Duodenal mucosa (tissue), 2 donors: ENCODE measurements around the gene GABRE.

Experiments used
- H3K27ac ChIP-seq: one replicate; pipeline ENCODE4 v1.7.0; 2013; ENCODE audit warnings: low read depth, low read length
- H3K27me3 ChIP-seq, 2 donors: one replicate each; pipeline ENCODE4 v1.7.0; 2013; ENCODE audit warnings: low read length in 2 of 2, control low read depth in 1 of 2; ENCODE audit not compliant: insufficient read depth in 2 of 2, control insufficient read depth in 1 of 2
- H3K36me3 ChIP-seq, 2 donors: one replicate each; pipeline ENCODE4 v1.7.0; 2013; ENCODE audit warnings: low read length in 2 of 2, control low read depth in 1 of 2; ENCODE audit not compliant: insufficient read depth in 2 of 2, control insufficient read depth in 1 of 2
- H3K4me1 ChIP-seq, 2 donors: one replicate each; pipeline ENCODE4 v1.7.0; 2013; ENCODE audit warnings: low read length in 2 of 2, control low read depth in 1 of 2; ENCODE audit not compliant: insufficient read depth in 2 of 2, control insufficient read depth in 1 of 2
- H3K4me3 ChIP-seq, 2 donors: one replicate each; pipeline ENCODE4 v1.7.0; 2013; ENCODE audit warnings: low read length in 2 of 2, low read depth in 1 of 2
- H3K9ac ChIP-seq, 2 donors: one replicate each; pipeline ENCODE4 v1.7.0; 2013; ENCODE audit warnings: low read length in 2 of 2, low read depth in 1 of 2
- H3K9me3 ChIP-seq, 2 donors: one replicate each; pipeline ENCODE4 v1.7.0; 2013; ENCODE audit warnings: low read length in 2 of 2, control low read depth in 1 of 2; ENCODE audit not compliant: control insufficient read depth in 1 of 2

GABRE gene, protein sequence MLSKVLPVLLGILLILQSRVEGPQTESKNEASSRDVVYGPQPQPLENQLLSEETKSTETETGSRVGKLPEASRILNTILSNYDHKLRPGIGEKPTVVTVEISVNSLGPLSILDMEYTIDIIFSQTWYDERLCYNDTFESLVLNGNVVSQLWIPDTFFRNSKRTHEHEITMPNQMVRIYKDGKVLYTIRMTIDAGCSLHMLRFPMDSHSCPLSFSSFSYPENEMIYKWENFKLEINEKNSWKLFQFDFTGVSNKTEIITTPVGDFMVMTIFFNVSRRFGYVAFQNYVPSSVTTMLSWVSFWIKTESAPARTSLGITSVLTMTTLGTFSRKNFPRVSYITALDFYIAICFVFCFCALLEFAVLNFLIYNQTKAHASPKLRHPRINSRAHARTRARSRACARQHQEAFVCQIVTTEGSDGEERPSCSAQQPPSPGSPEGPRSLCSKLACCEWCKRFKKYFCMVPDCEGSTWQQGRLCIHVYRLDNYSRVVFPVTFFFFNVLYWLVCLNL

DNA sequence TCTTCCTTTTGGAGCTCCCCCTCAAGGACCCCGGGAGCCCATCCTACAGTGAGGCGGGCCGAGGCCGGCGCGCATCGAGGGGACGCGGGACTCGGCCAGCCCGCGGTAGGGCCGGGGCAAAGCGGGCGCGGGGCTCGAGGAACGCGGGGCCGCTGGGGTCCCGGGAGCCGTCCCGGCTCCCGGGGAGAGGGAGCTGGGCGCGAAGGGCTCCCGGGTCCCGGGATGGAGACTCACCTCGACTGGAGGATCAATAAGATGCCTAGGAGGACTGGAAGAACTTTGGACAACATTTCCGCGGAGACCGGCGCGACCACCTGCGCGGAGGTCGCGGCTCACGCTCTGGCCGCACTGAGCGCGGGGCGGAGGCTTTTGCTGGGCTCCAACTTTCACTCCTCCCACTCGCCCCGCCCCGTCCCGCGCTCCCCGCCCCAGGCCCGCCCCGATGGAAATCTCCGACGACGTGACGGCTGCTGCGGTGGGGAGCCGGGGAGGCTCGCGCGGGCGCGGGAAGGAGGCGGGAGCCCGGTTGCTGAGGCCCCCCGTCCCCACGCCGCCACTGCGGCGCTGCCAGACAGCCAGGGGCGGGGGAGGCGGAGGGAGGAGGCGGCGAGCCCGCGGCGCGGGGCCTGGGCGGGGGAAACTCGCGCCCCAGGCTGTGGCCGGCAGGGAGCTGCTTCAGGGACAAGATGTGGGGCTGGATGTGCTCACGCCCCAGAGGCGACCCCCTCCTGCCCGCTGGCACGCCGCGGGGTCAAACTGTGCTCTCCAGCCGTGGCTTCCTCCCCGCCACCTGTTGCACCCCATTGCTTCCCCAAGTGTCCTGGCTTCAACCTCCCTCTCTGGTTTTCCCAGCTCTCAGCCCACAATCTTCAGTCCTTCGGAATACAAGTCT is at the start of gene GABRE:
GABRE (minus strand) TSS at position 341 of the 892 bp plus-strand sequence; CDS start at position 290, 51 bp downstream.
- H3K4me3 ChIP-seq = peak within 1 kb of the TSS; percentile 65 to 69
- no peaks in the 10 kb centered on the region for H3K27me3 ChIP-seq
- H3K36me3 ChIP-seq = peaks cover 0 to 5% of the 10 kb centered on the region in 2 donors
- no peak within 1 kb of the TSS for H3K27ac ChIP-seq
- no peaks in the 10 kb centered on the region for H3K4me1 ChIP-seq
- peak within 1 kb of the TSS; percentile 38 to 57 for H3K9ac ChIP-seq
- H3K9me3 ChIP-seq = no peaks in the 10 kb centered on the region

DNA sequence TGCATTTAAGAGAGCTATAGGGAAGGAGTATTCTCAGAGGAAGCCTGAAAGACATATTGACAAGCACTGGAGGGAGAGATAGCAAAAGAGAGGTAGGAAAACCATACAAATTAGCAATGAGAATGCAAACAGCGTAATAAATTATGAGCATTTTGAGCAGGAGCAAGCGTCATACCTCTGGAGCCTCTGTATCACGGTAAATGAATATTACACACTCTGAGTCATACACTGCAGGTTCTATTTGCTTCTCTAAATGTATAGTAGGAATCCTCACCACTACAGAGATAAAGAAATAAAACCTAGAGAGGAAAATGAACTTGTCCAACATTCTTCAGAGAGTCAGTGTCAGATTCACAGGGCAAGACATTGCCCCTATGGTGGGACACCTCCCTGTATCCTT is 46.4 kb upstream of the GABRE start:
- no peak overlapping the region for H3K27ac ChIP-seq
- H3K9me3 ChIP-seq = no peaks in the 10 kb centered on the region
- no peak overlapping the region for H3K9ac ChIP-seq
- no peaks in the 10 kb centered on the region for H3K27me3 ChIP-seq
- no peaks in the 10 kb centered on the region for H3K4me1 ChIP-seq
- H3K4me3 ChIP-seq = no peak overlapping the region
- H3K36me3 ChIP-seq = no peaks in the 10 kb centered on the region

DNA sequence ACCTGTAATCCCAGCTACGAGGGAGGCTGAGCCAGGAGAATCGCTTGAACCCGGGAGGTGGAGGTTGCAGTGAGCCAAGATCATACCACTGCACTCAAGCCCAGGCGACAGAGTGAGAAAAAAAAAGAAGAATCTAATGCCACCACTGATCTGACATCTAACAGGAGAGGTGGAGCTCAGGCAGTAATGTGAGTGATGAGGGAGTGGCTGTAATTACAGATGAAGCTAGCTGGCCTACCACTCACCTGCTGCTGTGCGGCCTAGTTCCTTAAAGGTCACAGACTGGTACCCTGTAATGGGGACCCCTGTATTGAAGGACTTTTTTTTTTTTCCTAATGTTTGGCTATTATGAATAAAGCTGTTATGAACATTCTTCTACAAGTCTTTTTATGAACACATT is 25.3 kb upstream of the GABRE start:
- Histone ChIP-seq H3K4me1 (no peaks in the 10 kb centered on the region), H3K4me3 (no peak overlapping the region), H3K27me3 (no peaks in the 10 kb centered on the region), H3K9me3 (no peaks in the 10 kb centered on the region), H3K27ac (no peak overlapping the region), H3K36me3 (no peaks in the 10 kb centered on the region), H3K9ac (no peak overlapping the region)

DNA sequence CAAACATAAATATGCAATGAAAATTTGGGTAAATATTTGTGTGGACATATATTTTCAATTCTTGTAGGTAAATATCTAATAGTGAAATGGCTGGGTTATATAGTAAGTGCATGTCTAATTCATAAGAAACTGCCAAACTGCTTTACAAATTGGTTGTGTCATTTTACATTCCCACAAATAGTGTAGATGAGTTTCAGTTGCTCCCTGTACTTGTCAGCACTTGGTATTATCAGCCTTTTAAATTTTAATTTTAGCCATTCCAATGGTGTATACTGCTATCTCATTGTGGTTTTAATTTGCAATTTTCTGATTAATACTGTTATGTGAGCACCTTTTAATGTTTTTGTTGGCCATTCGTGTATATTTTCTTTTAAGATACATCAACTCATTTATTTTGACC is 23.1 kb upstream of the GABRE start:
- H3K4me3 ChIP-seq = no peak overlapping the region
- H3K9ac ChIP-seq = no peak overlapping the region
- no peaks in the 10 kb centered on the region for H3K4me1 ChIP-seq
- no peak overlapping the region for H3K27ac ChIP-seq
- no peaks in the 10 kb centered on the region for H3K36me3 ChIP-seq
- H3K9me3 ChIP-seq = no peaks in the 10 kb centered on the region
- no peaks in the 10 kb centered on the region for H3K27me3 ChIP-seq

DNA sequence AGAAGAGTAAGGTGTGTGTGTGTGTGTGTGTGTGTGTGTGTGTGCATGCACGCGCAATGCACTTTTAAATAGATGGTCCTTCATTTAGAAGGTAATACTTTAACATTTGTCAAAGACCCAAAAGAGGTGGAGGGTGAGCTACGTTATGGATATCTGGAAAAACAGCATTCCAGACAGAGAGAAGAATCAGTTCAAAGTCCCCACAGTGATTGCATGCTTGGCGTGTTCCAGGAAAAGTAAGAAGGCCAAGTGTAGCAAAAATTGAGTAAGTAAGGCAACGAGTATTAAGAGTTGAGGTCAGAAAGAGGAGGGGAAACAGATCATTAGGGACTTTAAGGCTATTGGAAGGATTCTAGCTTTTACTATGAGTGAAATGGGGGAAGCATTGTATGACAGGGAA is 21.9 kb upstream of the GABRE start:
- Histone ChIP-seq H3K4me1 (no peaks in the 10 kb centered on the region), H3K9ac (no peak overlapping the region), H3K27ac (no peak overlapping the region), H3K4me3 (no peak overlapping the region), H3K9me3 (no peaks in the 10 kb centered on the region), H3K27me3 (no peaks in the 10 kb centered on the region), H3K36me3 (no peaks in the 10 kb centered on the region)

DNA sequence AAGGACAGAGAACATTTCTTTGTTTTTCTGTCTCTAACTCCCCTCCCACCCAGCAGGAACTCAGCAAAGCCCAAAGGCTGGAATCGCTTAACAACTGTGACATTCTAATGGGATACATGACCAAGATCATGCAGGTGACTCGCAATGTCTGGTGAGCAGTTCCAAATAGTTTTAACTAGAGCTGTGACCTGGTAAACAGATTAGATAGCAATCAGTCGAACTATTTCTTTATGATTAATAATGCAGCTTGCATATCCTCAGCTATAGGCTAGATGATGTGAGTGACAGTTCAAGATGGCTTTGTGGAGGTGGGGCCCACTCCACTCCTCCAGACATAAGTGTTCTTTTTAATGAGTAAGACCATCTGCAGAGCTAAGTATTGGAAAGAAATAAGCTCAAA is 20.0 kb upstream of the GABRE start:
- no peaks in the 10 kb centered on the region for H3K36me3 ChIP-seq
- no peaks in the 10 kb centered on the region for H3K27me3 ChIP-seq
- no peak overlapping the region for H3K27ac ChIP-seq
- H3K4me1 ChIP-seq = no peaks in the 10 kb centered on the region
- no peak overlapping the region for H3K4me3 ChIP-seq
- H3K9ac ChIP-seq = no peak overlapping the region
- H3K9me3 ChIP-seq = no peaks in the 10 kb centered on the region

DNA sequence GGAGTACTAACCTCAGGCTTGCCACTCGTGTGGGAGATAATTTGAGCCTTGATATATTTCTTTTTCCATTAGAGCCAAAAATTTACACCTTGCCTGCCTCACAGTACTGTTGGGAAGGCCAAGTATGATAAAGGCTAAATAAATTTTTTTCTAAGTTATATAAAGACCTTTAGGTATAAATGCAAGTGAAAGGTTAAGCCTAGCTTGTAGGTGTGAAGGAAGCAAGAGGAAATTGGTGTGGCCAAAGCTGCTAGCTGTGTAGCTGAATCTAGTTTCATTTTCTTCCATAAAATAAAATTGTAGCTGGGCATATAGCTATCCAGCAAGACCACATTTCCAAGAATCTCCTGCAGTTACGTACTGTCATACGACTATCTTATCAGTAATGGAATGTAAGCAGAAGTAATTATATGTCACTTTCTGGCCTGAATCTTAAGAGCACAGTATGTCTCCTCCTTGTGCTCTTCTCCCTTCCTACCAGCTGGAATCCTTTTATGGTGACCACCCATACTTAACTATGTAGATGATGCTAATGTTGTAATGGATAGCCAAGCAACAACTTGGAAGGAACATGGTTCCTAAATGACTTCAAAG is 14.3 kb upstream of the GABRE start:
- Histone ChIP-seq H3K36me3 (no peaks in the 10 kb centered on the region), H3K27ac (no peak overlapping the region), H3K9ac (no peak overlapping the region), H3K4me3 (no peak overlapping the region), H3K27me3 (no peaks in the 10 kb centered on the region), H3K9me3 (no peaks in the 10 kb centered on the region), H3K4me1 (peaks cover 10 to 25% of the 10 kb centered on the region in 2 donors)

DNA sequence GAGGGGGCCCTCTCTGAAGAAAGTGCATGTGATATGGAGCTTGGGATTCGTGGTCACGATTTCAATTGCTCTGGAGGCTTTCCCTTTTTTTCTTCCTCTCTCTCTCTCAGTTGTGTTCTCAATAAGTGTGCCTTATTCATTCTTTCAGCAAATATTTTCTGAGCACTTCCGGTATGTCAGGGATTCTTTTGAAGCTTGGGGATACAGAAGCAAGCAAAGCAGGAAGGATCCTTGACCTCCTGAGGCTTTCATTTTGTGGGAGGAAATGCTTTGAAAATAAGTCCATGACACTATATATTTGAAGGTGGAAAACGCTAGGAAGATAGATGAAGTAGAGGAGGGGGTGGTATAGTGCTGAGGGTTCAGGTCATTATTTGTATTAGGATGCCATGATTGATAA is 12.6 kb upstream of the GABRE start:
- H3K4me3 ChIP-seq = no peak overlapping the region
- H3K9ac ChIP-seq = no peak overlapping the region
- no peaks in the 10 kb centered on the region for H3K36me3 ChIP-seq

DNA sequence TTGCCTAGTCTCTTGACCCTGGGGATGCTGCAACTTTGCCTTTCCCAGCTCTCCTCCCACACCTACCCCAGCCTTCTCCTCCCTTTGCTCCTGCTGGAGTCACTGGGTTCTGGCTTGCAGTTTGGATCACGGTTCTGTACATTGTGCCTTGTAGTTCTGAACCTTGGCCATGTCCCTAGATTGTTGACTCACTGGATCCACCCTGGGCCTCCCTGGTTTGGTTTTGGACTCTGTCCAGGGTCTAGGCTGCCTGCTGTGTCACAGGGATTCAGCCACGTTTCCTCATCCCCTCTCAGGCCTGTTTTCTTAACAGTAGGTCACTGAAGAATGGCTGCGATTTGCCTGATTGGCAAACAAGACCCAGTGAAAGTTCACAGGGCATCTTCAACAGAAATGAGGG is 11.5 kb upstream of the GABRE start:
- H3K4me3 ChIP-seq = no peak overlapping the region
- H3K27me3 ChIP-seq = no peaks in the 10 kb centered on the region
- peaks cover 20 to 45% of the 10 kb centered on the region in 2 donors for H3K4me1 ChIP-seq
- H3K9me3 ChIP-seq = no peaks in the 10 kb centered on the region
- H3K9ac ChIP-seq = no peak overlapping the region
- H3K36me3 ChIP-seq = no peaks in the 10 kb centered on the region
- no peak overlapping the region for H3K27ac ChIP-seq

More for the DNA sequence above, 12.6 kb upstream of the GABRE start:
- peaks cover 10 to 35% of the 10 kb centered on the region in 2 donors for H3K4me1 ChIP-seq
- H3K27me3 ChIP-seq = no peaks in the 10 kb centered on the region
- no peak overlapping the region for H3K27ac ChIP-seq
- H3K9me3 ChIP-seq = no peaks in the 10 kb centered on the region

DNA sequence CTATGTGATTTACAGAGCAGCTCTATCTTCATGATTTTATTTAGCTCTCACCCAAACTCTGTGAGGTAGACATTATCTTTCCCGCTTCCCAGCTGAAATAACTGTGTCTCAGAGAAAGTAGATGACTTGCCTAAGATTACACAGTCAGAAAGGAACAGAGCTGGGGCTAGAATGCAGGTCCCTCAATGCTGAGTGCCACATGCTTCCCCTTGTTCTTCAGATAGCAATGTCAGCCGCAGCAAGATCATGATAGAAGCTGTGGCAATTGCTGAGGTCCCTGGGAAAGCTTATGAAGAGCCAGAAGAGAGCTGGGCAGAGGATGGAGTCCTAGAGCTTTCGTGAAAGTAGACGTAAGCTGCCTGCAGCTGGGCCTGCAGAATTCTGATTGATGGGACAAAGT is 11.1 kb upstream of the GABRE start:
- no peak overlapping the region for H3K9ac ChIP-seq
- H3K36me3 ChIP-seq = no peaks in the 10 kb centered on the region
- no peaks in the 10 kb centered on the region for H3K27me3 ChIP-seq
- no peak overlapping the region for H3K4me3 ChIP-seq
- H3K27ac ChIP-seq = no peak overlapping the region
- peaks cover 21 to 45% of the 10 kb centered on the region in 2 donors for H3K4me1 ChIP-seq
- no peaks in the 10 kb centered on the region for H3K9me3 ChIP-seq
